GM19035 (cell line): Measurements from ENCODE around the gene CDH4.

ENCODE experiments used
- ATAC-seq: cut with Tn5 transposase; IDR thresholded peaks from one replicate; pipeline ENCODE4 v1.9.1; 2021; ENCODE audit not compliant: unreplicated experiment

CDH4 gene

GRCh38 chr20:61548069-61548468, 296.0 kb downstream of the CDH4 start:
- ATAC-seq: no peak

GRCh38 chr20:61549865-61550264, 297.8 kb downstream of the CDH4 start:
- ATAC-seq: no peak

DNA sequence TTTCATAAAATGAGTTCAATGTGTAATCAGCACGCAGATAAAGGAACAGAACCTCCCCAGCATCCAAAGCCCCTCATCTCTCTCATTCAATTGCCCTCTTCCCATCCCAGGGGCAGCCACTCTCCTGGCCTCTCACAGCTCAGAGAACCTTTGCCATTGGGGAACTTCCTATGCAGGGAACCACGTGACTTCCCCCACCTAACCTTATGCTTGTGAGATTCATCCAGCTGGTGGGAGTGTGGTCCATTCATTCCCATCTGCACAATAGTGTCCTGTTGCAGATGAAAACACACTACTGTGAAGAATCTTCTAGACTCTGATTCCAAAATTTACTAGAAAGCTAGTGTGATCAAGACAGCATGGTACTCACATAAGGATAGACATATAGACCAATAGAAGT, 299.3 kb downstream of the CDH4 start:
- ATAC-seq: no peak

- no peak for ATAC-seq
These were observed 302.6 kb downstream of the CDH4 start for GRCh38 chr20:61554617-61555016.

DNA sequence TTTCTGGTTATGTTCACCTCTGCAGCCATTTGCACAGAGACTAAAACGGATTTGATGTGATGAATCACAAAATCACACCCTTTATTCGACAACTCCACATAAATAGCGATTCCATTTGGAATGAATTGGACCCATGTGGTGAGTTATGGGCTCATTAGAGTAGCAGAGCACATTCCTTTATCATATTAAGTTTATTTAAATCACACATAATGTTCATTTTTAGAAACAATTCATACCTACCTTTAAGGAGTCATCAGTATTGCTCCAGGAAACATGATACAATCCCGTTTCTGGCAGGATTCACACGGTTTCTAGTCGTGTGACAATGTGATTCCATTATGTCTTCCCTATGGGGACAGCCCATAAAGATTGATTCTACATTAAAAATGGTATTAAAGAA, 303.5 kb downstream of the CDH4 start:
- no peak for ATAC-seq

- no peak for ATAC-seq
These were observed 304.1 kb downstream of the CDH4 start for GRCh38 chr20:61556111-61556510.

GRCh38 chr20:61556673-61557072, 304.6 kb downstream of the CDH4 start:
- ATAC-seq: no peak

DNA sequence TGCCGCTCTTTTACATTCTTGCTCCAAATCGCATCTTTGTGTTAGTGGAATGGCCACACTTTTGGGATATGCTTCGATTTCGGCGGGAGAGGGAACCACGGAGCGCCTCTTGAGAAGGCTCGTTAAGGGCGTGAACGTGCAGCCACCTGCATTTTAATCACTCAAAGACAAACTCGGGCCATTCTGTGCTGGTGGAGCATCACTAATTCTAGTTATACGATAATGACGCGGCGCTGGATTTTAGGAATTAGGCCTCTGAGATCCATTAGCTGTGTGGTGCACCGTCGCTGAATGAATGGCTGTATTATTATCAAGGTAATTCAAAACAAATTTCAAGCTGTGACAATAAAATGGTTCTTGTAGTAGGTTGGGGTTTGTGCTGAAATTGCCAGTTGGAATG, 305.6 kb downstream of the CDH4 start:
- ATAC-seq: no peak

- ATAC-seq: no peak
These were observed 306.7 kb downstream of the CDH4 start for GRCh38 chr20:61558726-61559125.

DNA sequence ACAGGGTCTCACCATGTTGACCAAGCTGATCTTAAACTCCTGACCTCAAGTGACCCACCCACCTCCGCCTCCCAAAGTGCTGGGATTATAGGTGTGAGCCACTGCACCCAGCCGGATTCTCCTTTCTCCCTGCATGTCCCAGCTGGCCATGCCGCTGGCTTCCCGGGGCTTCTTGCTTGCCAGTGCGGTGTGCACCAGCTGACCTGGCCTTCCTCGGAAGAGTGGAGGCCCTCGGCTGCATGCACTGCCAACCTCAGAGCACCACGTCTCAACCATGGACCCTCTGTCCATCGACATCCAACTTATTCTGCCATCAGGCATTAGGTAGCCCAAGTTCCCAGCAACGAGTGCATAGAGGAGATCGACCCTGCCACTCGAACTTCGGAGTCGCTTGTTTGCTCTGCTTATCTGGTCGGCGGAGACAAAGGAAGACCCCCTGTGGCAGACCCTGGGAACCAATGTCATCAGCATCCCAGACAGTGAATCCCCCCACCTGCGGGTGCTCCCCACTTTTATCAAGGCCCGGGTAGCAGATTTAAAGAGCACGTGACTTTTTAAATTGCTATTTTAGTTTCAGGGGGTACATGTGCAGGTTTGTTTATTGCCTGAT, 307.8 kb downstream of the CDH4 start:
- ATAC-seq: no peak

DNA sequence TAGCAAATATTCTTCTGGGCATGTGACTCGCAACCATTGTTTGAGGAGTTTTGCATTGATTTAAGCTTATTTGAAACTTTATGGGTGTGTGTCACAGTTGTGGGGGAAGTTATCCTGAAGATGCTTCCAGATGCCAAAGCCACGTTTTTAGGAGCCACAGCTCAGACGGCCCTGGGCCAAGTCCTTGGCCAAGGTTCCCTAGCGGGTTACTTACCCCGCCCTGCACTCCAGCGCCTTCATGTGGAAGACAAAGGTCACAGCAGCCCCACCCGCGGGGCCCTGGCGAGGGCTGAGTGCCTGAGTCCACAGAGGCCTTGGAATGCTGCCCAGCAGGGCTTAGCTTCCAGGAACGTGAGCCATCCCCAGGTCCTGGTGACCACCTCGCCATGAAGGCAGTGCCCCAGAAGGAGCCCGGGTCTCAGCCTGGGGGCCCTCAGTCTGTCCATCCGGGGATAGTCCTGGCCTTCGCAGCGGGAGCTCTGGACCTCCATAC, 308.3 kb downstream of the CDH4 start:
- no peak for ATAC-seq

- ATAC-seq: no peak
These were observed 309.2 kb downstream of the CDH4 start for GRCh38 chr20:61561111-61561830.

- ATAC-seq: no peak
These were observed 310.4 kb downstream of the CDH4 start for GRCh38 chr20:61562491-61562890.

DNA sequence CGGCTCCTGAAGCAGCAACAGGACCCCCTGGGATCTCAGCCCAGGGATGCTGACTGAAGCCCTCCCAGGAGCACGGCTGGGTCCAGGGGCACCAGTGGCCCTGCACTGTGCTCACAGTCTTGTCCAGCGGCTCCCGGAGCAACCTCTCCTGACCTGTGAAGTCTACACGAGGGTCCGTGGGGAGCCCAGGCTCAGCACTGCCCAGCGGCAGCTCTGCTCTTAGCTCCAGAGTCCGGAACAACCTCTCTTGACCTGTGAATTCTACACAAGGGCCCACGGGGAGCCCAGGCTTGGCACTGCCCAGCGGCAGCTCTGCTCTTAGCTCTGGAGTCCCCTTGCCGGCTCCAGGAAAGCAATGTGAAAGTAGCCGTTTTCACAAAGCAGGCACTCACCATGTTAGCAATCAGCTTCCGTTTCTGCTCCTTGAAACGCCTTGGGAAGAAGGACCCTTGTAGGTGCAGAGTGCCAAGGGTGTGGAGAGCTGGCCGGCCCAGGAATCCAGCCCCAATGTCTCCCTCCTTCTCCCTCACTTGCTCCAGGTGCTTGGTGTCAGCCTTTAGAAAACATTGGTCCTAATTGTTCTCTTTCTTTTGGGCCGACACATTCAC, 310.9 kb downstream of the CDH4 start:
- ATAC-seq: no peak

- ATAC-seq: no peak
These were observed 312.6 kb downstream of the CDH4 start for GRCh38 chr20:61564628-61565027.

DNA sequence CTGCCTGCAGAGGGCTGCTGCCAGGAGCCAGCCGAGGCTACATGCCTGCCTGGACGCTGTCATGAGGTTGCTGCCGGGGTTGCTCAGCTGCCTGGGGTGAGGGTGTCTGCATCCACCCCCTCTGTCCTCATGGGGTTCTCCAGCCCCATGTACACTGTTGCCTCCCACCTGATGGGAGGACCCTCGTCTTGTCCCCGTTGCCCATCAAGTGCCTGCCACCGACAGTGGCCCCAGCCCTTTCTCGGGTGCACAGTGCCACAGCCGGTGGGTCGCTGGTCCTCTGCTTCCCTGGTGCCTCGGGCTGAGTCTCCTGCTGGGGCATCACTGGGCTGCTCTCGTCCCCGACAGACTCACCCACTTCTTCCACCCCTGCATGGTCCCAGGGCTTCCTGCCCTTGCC, 313.7 kb downstream of the CDH4 start:
- no peak for ATAC-seq

DNA sequence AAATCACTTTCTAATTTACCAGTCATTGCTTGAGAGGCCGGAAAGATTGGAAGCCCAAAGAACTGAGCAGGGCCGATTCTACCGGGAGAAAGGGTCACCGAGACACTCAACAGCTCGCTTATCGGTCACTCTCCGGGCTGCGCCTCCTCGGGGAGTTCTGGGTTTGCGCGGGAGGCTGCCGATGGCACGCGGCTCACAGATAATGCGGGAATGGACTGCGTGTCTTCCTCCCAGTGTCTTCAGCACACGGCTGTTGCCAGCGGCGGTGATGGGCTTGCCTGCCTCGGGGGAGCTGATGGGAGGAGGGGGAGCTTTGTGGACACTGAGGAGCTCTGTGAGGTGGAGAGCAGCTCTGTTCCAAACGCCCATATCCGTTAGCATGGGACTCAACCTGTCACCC, 314.6 kb downstream of the CDH4 start:
- ATAC-seq: no peak

DNA sequence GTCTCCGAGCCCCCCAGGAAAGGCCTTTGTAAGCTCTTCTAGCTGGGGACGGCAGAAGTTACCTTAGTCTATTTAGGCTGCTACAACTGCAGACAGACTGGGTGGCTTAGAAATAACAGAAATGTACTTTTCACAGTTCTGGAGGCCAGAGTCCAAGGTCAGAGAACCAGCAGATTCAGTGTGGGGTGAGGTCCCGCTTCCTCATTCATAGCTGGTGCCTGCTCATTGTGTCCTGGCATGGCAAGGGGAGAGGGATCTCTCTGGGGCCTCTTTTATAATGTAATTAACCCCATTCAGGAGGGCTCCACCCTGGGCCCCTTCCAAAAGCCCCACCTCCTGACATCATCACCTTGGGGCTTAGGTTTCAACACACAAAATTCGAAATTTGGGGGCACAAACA, 315.1 kb downstream of the CDH4 start:
- no peak for ATAC-seq

DNA sequence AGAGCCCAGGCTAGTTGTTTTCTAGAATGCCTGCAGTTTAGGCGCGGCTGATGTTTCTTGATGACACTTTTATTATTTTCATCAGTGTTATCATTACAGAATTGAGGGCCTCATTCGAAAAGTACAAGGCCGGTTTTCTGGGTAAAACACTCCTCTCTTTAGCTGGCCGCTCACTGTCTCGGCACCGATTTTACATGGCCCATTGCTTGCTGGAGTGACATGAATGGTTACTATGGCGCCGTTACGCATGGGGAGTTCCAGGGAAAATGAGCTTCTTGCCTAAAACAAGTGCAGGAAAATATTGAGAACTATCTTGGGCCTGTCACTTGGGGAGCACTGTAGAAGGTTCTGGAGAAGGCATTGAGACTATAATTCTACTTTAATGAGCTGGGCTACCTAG, 317.8 kb downstream of the CDH4 start:
- no peak for ATAC-seq

DNA sequence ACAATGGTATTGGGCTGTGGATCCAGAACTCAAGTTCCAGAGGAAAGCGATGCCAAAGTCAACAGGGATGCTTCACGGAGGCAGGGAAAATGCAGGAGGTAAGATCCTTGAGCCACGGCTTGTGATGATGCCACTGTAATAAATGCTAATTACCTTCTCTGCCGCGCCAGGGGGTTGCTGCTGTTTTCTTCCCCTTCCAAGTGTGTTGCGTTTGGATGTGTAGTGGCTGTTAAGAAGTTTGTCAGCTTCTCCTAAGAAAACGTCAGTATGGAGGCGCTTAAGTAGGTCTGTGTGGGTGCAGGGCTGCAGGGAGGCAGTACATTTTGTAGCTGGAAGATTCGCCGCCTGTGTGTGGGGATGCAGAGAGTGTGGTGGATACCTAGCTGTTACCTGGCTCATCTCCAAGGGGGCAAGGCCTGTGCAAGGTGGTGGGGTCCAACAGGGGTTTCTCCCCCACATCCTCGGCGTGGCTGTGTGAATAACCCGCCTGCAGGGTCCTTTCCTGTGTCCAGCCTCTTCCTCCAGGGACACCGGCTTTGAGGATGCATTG, 318.7 kb downstream of the CDH4 start:
- ATAC-seq: no peak

GRCh38 chr20:61571221-61571620, 319.2 kb downstream of the CDH4 start:
- no peak for ATAC-seq
